SK-MEL-5 (cell line): ENCODE results near the gene SRSF9. TPM values are rescaled to one million over a fixed set of nuclear protein-coding genes. Genes with fewer than 3 reads are reported as not detected.
A peak's percentile ranks its signal among the peaks of the same experiment; 100 is the strongest.
"Not testable (repeated sequence)": the region's sequence is repeated elsewhere in the genome, so short reads cannot be mapped to it uniquely, and the experiment has no call there.

Experiments used
- DNase-seq: peaks from one replicate; pipeline ENCODE4 v3.0.0-alpha.2; 2016; ENCODE audit warnings: low read depth, low spot score
- in situ Hi-C: cut with HindIII; loops from 2 replicates; pipeline ENCODE4 v1.10.0; 2016; ENCODE audit warnings: low sequenced_read_pairs, high pct_unique_total_duplicates, low pct_unique_long_range_greater_than_20kb
- total RNA-seq: library from RNA; depleted of rRNA; stranded (reverse); fragments of >200 nt; shearing (Covaris generic); gene quantifications from 2 replicates; pipeline ENCODE4 v1.2.3, GENCODE V29; 2014

SRSF9 gene
- total RNA-seq, 1 experiment from 2014 or later = 229 TPM

DNA sequence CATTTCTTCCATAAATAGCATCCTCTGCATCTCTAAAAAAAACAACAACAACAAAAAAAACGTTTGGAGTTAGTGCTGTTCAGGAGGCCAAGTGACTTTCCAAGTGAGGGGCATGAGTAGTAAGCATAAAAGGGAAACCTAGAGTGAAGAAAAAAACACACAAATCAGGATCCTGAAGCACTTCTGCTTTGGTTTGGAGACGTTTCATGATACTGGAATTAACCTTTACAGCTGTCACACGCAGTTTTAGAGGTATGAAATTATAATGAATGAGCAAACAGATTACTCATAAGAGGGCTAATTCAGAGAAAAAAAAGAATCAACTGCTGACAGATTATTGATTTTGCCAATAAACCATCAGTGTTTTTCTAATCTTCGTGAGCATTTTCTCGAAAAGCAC, 3.8 kb downstream of the SRSF9 start:
- DNase-seq = no peak
- in situ Hi-C loops = no loop called here

DNA sequence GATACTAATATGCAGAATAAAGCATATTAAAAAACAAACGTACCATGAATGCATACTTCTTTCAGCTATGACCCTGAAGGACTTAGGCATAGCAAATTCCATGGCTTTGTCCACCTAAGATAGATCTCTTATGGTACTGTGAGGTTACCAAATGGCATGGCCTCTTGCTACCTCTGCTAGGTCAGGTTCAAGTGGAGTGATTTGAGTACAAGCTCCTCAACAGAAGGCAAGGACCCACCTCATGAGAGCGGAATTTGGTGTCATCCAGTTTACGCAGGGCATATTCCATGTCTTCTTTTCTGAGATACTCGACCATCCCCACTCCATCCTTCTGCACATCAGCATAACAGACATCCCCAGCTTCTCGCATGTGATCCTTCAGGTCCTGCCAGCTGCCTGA, 5.8 kb downstream of the SRSF9 start:
- no peak for DNase-seq
- in situ Hi-C loops = no loop called here

DNA sequence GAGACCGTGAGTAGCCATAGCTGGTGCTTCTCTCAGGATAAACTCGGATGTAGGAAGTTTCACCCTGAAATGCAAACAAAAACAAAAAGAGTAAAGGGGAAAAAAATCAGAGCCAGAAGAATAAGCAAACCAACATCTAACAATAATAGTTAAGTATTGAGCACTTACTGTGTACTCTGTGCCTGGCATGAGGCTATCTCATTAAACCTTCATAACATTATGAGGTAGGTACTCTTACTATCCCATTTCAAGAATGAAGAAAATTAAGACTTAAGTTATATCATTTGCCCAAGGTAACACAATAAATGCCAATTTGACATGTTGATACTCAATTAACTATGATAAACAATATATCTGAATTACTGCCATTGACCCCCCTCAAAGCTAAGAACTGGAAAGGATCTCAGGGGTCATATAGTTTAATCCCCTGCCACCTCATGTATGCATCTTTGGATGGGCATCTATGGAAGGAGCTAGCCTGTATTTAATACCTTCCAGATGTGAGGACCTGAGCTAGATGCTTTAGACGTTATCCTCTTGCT, 7.4 kb downstream of the SRSF9 start:
- in situ Hi-C loops = no loop called here
- no peak for DNase-seq

DNA sequence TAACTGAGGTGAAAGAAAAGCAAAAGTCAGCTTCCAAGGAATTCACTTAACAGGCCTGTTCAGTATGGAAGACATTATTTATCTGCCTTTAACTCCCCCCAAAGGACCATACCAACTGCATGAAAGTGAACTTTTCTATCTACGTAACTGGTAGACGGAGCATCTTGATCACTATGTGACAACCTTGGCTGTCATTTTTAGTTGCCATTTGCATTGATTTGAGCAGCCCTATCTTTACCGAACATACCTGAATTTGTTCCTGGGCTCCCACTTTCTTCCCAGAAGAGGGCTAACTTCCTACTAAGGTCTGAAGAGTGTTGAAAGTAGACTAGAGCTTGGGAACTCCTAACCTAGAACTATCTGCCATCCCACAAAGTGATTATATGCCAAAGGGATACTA, 9.4 kb downstream of the SRSF9 start:
- in situ Hi-C loops = no loop called here
- no peak for DNase-seq

DNA sequence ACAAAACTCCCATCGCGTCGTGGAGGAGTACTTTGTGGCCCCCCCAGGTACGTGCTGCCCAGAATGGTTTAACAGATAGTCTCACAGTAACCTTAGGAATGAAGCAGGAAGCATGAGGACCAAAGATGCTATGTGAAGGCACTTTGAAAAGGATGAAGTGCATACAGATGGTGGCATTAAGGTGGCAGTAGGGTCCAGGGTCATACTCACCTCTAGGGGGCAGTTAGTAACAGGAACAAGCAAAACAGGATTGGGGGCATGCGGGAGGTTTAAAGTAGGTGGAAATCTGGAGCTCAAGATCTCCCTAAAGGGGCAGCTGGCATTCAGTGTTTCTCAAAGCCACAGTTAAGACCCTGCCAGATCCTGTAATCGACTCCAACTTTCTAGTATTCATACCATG, 12.4 kb downstream of the SRSF9 start:
- in situ Hi-C loops = no loop called here
- DNase-seq = peak; percentile 51

DNA sequence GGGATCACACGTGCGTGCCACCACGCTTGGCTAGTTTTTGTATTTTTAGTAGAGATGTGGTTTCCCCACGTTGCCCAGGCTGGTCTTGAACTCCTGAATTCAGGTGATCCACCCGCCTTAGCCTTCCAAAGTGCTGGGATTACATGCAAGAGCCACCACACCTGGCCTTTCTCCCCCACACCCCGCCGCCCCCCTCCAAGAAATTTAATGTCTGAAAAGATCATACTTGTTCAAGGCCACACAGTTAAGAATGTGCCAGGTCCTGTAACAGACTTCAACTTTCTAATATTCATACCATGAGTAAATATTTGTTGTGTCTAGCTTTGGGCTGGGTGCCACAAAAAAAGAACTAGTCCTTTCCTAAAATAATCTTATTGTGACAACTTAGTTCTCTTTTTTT, 14.2 kb downstream of the SRSF9 start:
- DNase-seq = no peak
- in situ Hi-C loops = no loop called here

DNA sequence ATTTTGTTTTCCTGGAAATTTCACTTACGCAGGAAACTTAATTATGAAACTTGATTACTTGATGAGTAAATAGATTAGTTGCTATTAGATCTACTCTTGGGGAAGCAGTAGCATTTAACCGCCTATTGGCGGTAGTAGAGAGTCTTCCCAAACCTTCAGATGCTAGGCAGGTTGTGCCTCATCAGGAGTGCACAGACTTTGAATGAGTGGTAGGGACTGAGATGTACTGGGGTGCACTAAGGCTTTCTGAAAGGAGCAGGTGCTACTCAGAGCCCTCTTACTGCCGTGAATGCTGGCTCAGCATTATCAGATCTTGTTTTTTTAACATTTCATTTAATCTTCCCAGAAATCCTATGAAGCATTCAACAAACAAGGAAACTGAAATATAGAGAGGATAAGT, 15.6 kb downstream of the SRSF9 start:
- DNase-seq = peak; percentile 67
- in situ Hi-C loops = no loop called here

DNA sequence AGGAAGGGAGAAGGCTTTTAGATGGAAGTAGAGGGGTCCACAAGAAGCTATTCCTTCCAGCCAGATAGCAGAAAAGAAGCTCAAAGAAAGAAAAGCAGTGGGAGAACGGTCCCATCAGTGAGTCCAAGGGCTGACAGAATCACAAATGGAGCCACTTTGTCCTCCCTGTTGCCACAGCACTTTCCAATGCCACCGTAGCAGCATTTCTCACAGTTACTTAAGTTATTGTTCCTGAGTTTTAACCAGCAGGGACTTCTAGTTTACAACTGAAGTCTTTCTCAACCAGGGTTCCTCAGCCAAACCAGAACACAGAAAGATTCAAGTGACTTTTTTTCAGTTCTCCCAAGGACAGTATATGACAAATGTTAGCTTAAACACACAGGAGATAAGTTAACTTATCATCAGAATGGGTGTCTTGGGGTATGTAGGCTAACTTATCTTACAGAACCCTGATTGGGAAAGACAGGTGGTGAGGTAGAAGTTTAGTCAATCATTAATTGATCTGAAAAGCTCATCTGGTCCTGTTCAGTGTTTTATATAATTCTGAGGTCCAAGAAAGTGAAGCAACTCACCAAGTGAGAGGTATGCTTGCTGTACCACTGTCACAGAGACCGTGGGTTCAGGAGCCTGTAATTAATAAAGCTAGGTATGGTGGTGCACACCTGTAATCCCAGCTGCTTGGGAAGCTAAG, 16.3 kb downstream of the SRSF9 start:
- no peak for DNase-seq
- in situ Hi-C loops = no loop called here

DNA sequence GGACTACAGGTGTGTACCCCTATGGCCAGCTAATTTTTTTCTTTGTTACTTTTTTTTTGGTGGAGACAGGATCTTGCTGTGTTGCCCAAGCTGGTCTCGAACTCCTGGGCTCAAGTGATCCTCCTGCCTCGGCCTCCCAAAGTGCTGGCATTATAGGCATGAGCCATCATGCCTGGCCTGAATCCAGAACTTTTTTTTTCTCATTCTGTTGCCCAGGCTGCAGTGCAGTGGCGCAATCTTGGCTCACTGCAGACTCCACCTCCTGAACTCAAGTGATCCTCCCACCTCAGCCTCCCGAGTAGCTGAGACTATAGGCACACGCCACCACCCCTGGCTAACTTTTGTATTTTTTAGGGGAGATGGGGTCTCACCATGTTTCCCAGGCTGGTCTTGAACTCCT, 17.0 kb downstream of the SRSF9 start:
- in situ Hi-C loops, DNase-seq: not testable (repeated sequence)

DNA sequence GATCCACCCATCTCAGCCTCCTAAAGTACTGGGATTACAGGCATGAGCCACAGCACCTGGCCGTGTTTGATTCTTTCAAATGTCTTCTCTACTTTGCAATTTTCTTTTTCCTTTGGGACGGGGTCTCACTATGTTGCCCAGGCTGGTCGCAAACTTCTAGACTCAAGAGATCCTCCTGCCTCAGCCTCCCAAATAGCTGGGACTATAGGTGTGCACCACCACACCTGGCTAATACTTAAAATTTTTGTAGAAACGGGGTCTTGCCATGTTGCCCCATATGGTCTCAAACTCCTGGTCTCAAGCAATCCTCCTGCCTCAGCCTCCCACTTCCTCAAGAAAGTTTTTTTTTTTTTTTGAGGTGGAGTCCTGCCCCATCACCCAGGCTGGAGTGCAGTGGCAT, 21.6 kb downstream of the SRSF9 start:
- in situ Hi-C loops = no loop called here
- no peak for DNase-seq

DNA sequence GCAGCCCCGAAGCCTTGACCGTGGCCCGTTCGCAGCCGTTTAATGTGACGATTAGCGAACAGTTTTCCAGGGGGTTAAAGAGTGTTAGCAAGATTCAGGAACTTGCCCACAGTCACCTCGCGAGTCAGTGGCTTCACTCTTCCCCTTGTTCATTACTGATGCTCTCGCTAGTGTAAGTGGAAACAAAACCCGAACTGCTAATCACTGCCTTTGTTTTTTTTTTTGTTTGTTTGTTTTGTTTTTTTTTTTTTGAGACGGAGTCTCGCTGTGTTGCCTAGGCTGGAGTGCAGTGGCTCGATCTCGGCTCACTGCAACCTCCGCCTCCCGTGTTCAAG, 22.7 kb downstream of the SRSF9 start:
- DNase-seq, in situ Hi-C loops: not testable (repeated sequence)

DNA sequence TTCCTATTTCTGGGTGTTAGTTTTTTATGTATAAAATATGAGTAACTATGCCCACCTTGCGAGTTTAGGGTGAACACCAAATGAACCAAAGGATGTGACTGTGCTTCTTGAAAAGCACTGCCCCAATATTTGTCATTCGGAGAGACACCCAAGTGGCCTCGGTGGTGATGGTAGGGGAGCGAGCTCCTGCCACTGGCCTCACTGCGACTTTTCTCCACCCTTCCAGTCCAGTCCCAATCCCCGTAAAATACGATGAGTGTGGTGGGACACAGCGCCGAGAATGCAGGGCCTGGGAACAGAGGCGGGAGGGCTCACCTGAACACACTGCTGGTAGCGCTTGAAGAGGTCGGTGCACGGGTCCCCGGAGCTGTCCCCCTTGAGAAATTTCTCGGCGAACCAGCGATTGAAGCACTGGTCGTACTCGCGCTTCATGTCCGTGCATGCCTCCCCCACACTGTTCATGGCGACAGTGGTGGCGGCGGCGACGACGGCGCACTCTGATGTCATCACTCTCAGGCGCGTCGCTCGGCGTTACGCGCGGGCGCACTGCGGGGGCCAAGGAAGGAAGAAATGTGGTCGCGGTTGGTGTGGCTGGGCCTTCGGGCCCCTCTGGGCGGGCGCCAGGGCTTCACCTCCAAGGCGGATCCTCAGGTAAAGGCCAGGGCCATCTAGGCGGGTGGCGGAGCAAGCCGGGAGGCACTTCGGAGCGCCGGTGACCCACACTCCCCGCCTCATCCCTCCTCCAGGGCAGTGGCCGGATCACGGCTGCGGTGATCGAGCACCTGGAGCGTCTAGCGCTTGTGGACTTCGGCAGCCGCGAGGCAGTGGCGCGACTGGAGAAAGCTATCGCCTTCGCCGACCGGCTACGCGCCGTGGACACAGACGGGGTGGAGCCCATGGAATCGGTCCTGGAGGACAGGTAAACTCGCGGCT, 23.4 kb downstream of the SRSF9 start, which contains the start of the genes GATC and TRIAP1:
Gene GATC (plus strand): TSS at position 534 of the 933 bp plus-strand sequence. CDS start 37 bp downstream, at position 571.
Gene TRIAP1 (minus strand): TSS at position 474 of the 933 bp plus-strand sequence. CDS start 12 bp downstream, at position 462.
- peak; percentile 73 for DNase-seq
- in situ Hi-C loops = no loop called here

DNA sequence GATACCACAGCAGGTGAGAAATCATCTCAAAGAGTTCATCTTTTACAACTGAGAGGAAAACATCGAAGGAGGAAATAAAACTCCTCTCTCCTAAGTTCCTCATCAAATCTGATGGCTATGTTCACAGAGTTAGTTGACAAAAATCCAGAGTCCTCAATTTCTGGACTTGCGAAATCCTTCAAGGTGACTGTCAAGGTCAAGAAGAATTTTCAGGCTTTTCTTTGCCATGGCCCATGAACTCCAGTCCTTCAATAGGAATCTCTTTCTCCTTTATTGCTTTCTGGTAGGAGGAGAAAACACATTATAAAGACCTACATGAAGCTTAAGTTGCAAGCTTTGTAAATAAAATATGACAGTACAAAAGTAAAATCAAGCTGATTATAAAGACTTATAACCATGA, 24.9 kb downstream of the SRSF9 start:
- DNase-seq = no peak
- in situ Hi-C loops = no loop called here

DNA sequence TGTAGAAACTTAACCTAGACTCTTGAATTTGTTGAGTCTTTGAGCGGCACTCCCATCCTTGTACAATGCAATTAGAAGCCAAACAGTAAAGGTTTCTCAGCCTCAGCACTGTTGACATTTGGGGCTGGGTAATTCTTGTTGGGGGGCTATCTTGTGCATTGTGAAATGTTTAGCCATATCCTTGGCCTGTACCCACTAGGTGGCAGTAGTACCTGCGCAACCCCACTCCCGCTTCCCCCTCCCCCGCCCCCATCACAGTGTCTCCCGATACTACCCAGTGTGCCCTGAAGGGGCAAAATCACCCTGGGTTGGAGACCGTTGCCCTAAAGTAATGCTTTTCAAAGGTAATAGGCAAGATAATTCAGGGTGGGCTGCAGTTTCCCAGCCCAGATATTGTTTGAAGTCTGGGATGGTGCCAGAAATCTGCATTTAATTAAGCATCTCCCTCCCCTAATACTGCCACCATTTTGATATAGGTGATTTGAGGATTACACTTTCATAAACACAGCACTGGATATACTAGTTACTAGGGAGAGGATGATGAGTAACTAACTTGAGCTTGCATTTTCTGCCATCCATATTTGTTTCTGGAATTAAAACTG, 29.8 kb downstream of the SRSF9 start:
- peak; percentile 79 for DNase-seq
- in situ Hi-C loops = no loop called here

DNA sequence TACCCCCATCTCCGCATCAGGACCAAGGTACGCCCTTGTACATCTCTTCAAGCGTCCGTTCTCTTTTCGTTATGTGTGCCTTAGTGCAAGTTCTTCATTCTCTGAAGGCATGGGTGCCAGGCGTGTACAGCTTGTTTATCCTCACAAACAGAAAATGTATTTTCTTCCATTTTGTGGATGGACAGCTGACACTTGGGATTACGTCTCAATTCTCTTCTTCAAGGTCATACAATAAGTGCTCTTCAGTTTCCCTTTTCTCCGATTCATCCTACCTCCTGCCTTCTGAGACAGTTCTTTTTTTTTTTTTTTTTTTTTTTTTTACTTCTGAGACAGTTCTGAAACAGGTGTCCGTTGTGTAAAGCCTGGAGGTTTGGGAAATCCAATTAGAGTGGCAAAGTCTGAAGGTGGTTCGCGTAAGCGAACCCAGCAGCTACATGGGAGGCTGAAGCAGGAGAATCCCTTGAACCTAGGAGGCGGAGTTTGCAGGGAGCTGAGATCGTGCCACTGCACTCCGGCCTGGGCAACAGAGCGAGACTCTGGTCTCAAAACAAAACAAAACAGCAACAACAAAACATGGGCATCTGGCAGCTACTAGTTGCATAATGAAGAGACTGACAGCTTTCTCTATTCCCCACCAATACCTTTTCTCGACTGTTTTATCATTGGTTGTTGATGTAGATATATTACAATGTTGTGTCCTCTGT, 30.9 kb downstream of the SRSF9 start:
- no peak for DNase-seq
- in situ Hi-C loops = no loop called here

DNA sequence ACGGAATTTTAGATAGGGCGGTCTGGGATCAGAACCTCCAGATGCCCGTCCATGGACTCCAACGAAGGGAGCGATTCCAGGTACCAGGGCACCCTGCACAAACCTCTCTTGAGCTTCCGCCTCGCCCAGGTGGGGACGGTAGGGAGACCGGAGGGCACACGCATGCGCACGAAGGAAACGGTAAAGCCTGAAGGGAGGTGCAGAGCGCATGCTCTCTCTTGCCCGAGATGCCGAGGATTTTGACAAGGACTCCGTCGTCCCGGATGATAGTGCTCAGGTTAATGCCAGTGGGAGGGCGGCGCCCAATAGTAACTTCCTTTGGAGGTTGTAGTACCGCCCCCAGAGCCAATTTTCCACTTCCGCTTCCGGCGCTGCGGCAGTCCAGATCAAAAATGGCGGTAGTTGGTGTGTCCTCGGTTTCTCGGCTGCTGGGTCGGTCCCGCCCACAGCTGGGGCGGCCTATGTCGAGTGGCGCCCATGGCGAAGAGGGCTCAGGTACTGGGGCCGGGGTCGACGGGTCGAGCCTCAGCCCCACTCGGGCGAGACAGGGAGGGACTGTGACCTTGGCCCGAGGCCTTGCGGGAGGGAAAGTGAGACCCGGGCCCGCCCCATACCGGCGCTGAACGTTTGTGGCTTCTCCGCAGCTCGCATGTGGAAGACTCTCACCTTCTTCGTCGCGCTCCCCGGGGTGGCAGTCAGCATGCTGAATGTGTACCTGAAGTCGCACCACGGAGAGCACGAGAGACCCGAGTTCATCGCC, 31.6 kb downstream of the SRSF9 start, which contains the start of gene COX6A1:
Gene COX6A1 (plus strand): TSS at position 379 of the 760 bp plus-strand sequence. CDS start 14 bp downstream, at position 393.
- in situ Hi-C loops = no loop called here

More for the DNA sequence above, 31.6 kb downstream of the SRSF9 start, which contains the start of gene COX6A1:
- peak; percentile 99 for DNase-seq
